CD4-positive, alpha-beta T cell (primary cell): Measurements from ENCODE around the gene FGFR3. TPM values are rescaled to one million over a fixed set of nuclear protein-coding genes. Genes with fewer than 3 reads are reported as not detected.

Experiments
- ATAC-seq: fragments of 200-7000 bp; cut with Tn5 transposase; one replicate; pipeline ENCODE4 v1.10.0; 2022; ENCODE audit warnings: mild to moderate bottlenecking; ENCODE audit not compliant: poor library complexity
- CTCF ChIA-PET: fragments of 350-600 bp; sonication (Branson Sonifier 250); formaldehyde crosslinking; loops from one replicate; lab custom pipeline; 2021; ENCODE audit warnings: antibody characterized with exemption, inconsistent platforms; lab: Charles Lee
- POLR2A ChIA-PET: fragments of 350-600 bp; sonication (Branson Sonifier 250); formaldehyde crosslinking; loops from one replicate; lab custom pipeline; 2021; ENCODE audit warnings: antibody characterized with exemption, inconsistent platforms; lab: Charles Lee
- DNase-seq, 14 experiments: peaks; one replicate each; pipeline ENCODE4 v3.0.0-alpha.2; 2013 to 2020; ENCODE audit warnings: mixed read lengths in 2 of 14
- H3K27ac ChIP-seq, 2 donors: one replicate each; pipeline versions ENCODE4 v1.5.1 to v1.7.0; 2013; ENCODE audit warnings: low read length in 2 of 2, low read depth in 1 of 2, mild to moderate bottlenecking in 1 of 2
- H3K27me3 ChIP-seq, 2 experiments: 1 replicate in 1 of 2; 2 replicates in 1 of 2; pipeline versions ENCODE4 v1.6.1 to v1.7.0; 2013; ENCODE audit warnings: low read length in 2 of 2, control low read depth in 1 of 2, mild to moderate bottlenecking in 1 of 2, moderate library complexity in 1 of 2; ENCODE audit not compliant: insufficient read depth in 2 of 2, control insufficient read depth in 1 of 2
- H3K36me3 ChIP-seq: one replicate; pipeline ENCODE4 v1.6.1; 2013; ENCODE audit warnings: low read length, control low read depth; ENCODE audit not compliant: insufficient read depth
- H3K4me1 ChIP-seq: one replicate; pipeline ENCODE4 v1.6.1; 2013; ENCODE audit warnings: low read length, control low read depth; ENCODE audit not compliant: insufficient read depth
- H3K4me3 ChIP-seq: one replicate; pipeline ENCODE4 v1.5.1; 2013; ENCODE audit warnings: mild to moderate bottlenecking, low read length, moderate library complexity
- H3K9me3 ChIP-seq, 2 experiments: 1 replicate in 1 of 2; 2 replicates in 1 of 2; pipeline versions ENCODE4 v1.6.1 to v1.7.0; 2013; ENCODE audit warnings: low read length in 2 of 2, mild to moderate bottlenecking in 2 of 2, control low read depth in 1 of 2, moderate library complexity in 1 of 2; ENCODE audit not compliant: control insufficient read depth in 1 of 2, insufficient read depth in 1 of 2
- H3K27ac Mint-ChIP-seq: one replicate; pipeline ENCODE4 v1.8.0; 2020; ENCODE audit warnings: mixed read lengths
- H3K27me3 Mint-ChIP-seq: one replicate; pipeline ENCODE4 v1.8.0; 2021; ENCODE audit warnings: mixed read lengths
- H3K36me3 Mint-ChIP-seq: one replicate; pipeline ENCODE4 v1.8.0; 2021; ENCODE audit warnings: low read depth, mixed read lengths
- H3K4me1 Mint-ChIP-seq: one replicate; pipeline ENCODE4 v1.8.0; 2021; ENCODE audit warnings: low read depth, mixed read lengths
- H3K4me3 Mint-ChIP-seq: one replicate; pipeline ENCODE4 v1.8.0; 2020; ENCODE audit warnings: mild to moderate bottlenecking, mixed read lengths
- H3K9me3 Mint-ChIP-seq: one replicate; pipeline ENCODE4 v1.8.0; 2020; ENCODE audit warnings: mixed read lengths
- CTCF ChIP-seq: fragments of 200-600 bp; IDR thresholded peaks from one replicate; pipeline ENCODE4 v1.8.0; 2022; ENCODE audit warnings: antibody characterized with exemption, mild to moderate bottlenecking
- intact Hi-C, 2 experiments: fragments of 100-400 bp; cut with DNase I in 1 of 2; cut with micrococcal nuclease in 1 of 2; formaldehyde crosslinking; loops; one replicate each; pipeline versions ENCODE4 v1.15.1 to v1.9.0; 2023 to 2025; cut with DNase I, micrococcal nuclease
- total RNA-seq, 174 experiments: library from RNA in 2 of 174; stranded (reverse) in 2 of 174; gene quantifications; one replicate each; pipeline ENCODE4 v1.2.3 and lab custom pipeline; 2021 to 2026

The FGFR3 gene
- total RNA-seq, 2 experiments from 2014 or later = 0.33 TPM; not detected in 1

GRCh38 chr4:1795299-1796195, 2.5 kb downstream of the FGFR3 start:
- no peaks in the 10 kb centered on the region for H3K4me1 Mint-ChIP-seq
- CTCF ChIA-PET = no interaction called here
- DNase-seq (peak in 1 of 14 experiments; percentile 11), ATAC-seq (no peak)
- Histone ChIP-seq H3K4me3 (peak overlapping the region; percentile 25), H3K36me3 (no peaks in the 10 kb centered on the region), H3K4me1 (peaks cover 20% of the 10 kb centered on the region), H3K27ac (no peak overlapping the region), H3K9me3 (peaks cover 0 to 11% of the 10 kb centered on the region in 2 experiments), H3K27me3 (peaks cover 27 to 37% of the 10 kb centered on the region in 2 experiments)
- no peak overlapping the region for H3K4me3 Mint-ChIP-seq
- H3K27ac Mint-ChIP-seq = no peak overlapping the region
- no peaks in the 10 kb centered on the region for H3K9me3 Mint-ChIP-seq
- intact Hi-C loops = no loop called here
- POLR2A ChIA-PET = no interaction called here
- H3K27me3 Mint-ChIP-seq = peaks cover 30% of the 10 kb centered on the region
- TF ChIP-seq CTCF = no peak
- H3K36me3 Mint-ChIP-seq = no peaks in the 10 kb centered on the region

GRCh38 chr4:1796486-1797204, 3.6 kb downstream of the FGFR3 start:
- Mint-ChIP-seq H3K4me1 (no peaks in the 10 kb centered on the region), H3K9me3 (no peaks in the 10 kb centered on the region), H3K27ac (no peak overlapping the region), H3K36me3 (no peaks in the 10 kb centered on the region), H3K4me3 (no peak overlapping the region), H3K27me3 (peaks cover 20% of the 10 kb centered on the region)
- no peak for DNase-seq
- Histone ChIP-seq H3K4me3 (no peak overlapping the region), H3K27ac (no peak overlapping the region), H3K9me3 (peaks cover 0 to 11% of the 10 kb centered on the region in 2 experiments), H3K27me3 (peaks cover 27 to 37% of the 10 kb centered on the region in 2 experiments), H3K4me1 (peaks cover 20% of the 10 kb centered on the region), H3K36me3 (no peaks in the 10 kb centered on the region)
- ChIA-PET CTCF (no interaction called here), POLR2A (no interaction called here)
- intact Hi-C loops = no loop called here
- ATAC-seq = no peak
- TF ChIP-seq CTCF = no peak

GRCh38 chr4:1797298-1797860, 4.3 kb downstream of the FGFR3 start:
- H3K27me3 ChIP-seq = peaks cover 27 to 37% of the 10 kb centered on the region in 2 experiments
- intact Hi-C loops = no loop called here
- Mint-ChIP-seq H3K27ac (no peak overlapping the region), H3K9me3 (no peaks in the 10 kb centered on the region), H3K27me3 (peaks cover 20% of the 10 kb centered on the region), H3K4me1 (no peaks in the 10 kb centered on the region), H3K4me3 (no peak overlapping the region), H3K36me3 (no peaks in the 10 kb centered on the region)
- POLR2A ChIA-PET = no interaction called here
- ATAC-seq (no peak), DNase-seq (no peak)
- H3K27ac ChIP-seq = no peak overlapping the region
- peaks cover 0 to 6% of the 10 kb centered on the region in 2 experiments for H3K9me3 ChIP-seq
- H3K36me3 ChIP-seq = no peaks in the 10 kb centered on the region
- CTCF ChIA-PET = no interaction called here
- peaks cover 20% of the 10 kb centered on the region for H3K4me1 ChIP-seq
- H3K4me3 ChIP-seq = no peak overlapping the region
- TF ChIP-seq CTCF = no peak
